Measurements from ENCODE around the gene ATP6V0A4.

DNA sequence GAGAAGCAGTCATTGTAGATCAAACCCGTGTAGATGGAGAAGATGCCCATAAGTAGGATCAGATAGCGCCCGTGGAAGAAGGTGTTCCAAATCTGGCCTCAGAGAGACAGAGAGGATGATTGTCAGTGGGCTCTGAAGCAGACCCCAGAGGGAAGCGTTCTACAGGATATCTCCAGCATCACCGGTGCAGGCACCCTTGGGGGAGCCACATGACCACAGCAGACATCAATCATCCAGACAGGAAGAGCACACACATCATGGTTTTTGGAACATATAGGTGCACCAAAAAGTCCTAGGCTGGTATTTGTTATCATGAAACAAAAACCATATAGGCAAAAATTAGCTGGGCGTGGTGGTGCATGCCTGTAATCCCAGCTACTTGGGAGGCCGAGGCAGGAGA lies 52.8 kb downstream of the ATP6V0A4 start:
- TF ChIP-seq, protein P1, sequence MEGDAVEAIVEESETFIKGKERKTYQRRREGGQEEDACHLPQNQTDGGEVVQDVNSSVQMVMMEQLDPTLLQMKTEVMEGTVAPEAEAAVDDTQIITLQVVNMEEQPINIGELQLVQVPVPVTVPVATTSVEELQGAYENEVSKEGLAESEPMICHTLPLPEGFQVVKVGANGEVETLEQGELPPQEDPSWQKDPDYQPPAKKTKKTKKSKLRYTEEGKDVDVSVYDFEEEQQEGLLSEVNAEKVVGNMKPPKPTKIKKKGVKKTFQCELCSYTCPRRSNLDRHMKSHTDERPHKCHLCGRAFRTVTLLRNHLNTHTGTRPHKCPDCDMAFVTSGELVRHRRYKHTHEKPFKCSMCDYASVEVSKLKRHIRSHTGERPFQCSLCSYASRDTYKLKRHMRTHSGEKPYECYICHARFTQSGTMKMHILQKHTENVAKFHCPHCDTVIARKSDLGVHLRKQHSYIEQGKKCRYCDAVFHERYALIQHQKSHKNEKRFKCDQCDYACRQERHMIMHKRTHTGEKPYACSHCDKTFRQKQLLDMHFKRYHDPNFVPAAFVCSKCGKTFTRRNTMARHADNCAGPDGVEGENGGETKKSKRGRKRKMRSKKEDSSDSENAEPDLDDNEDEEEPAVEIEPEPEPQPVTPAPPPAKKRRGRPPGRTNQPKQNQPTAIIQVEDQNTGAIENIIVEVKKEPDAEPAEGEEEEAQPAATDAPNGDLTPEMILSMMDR (IDR thresholded peaks at IDR 0.05; ENCODE audit: insufficient read depth, low read length, poor library complexity, severe bottlenecking) = no peak
- TF ChIP-seq EZH2phosphoT487 (conservative IDR thresholded peaks at IDR 0.05; ENCODE audit: low read length) = no peak
